Adipocyte (in vitro differentiated cells): Measurements from ENCODE around the gene SF3B1.
"Not testable (repeated sequence)": the region's sequence is repeated elsewhere in the genome, so short reads cannot be mapped to it uniquely, and the experiment has no call there.

Source experiments
- DNase-seq: peaks from one replicate; pipeline ENCODE4 v3.0.0-alpha.2; 2015; ENCODE audit warnings: low read depth
- H3K27me3 ChIP-seq: replicated peaks from 2 replicates; pipeline ENCODE4 v1.7.0; 2013; ENCODE audit warnings: mild to moderate bottlenecking, low read length, moderate library complexity; ENCODE audit not compliant: control insufficient read depth, insufficient read depth
- H3K36me3 ChIP-seq: 2 replicates; pipeline ENCODE4 v1.7.0; 2013; ENCODE audit warnings: low read length, mild to moderate bottlenecking, moderate library complexity; ENCODE audit not compliant: control insufficient read depth, insufficient read depth, severe bottlenecking
- H3K4me1 ChIP-seq: 2 replicates; pipeline ENCODE4 v1.7.0; 2013; ENCODE audit warnings: mild to moderate bottlenecking, low read length, moderate library complexity; ENCODE audit not compliant: control insufficient read depth, insufficient read depth
- H3K4me3 ChIP-seq: 2 replicates; pipeline ENCODE4 v1.7.0; 2013; ENCODE audit warnings: mild to moderate bottlenecking, low read length, moderate library complexity
- H3K9ac ChIP-seq: 2 replicates; pipeline ENCODE4 v1.7.0; 2013; ENCODE audit warnings: mild to moderate bottlenecking, low read length, moderate library complexity
- H3K9me3 ChIP-seq: 2 replicates; pipeline ENCODE4 v1.7.0; 2013; ENCODE audit warnings: mild to moderate bottlenecking, low read length, moderate library complexity; ENCODE audit not compliant: control insufficient read depth

The SF3B1 gene

GRCh38 chr2:197434541-197435513, at the start of gene SF3B1:
Gene SF3B1 (minus strand): TSS chr2:197435028. CDS start chr2:197434999, 29 bp downstream.
- H3K36me3 ChIP-seq = no peaks in the 10 kb centered on the region
- no peaks in the 10 kb centered on the region for H3K27me3 ChIP-seq
- H3K4me1 ChIP-seq = peaks cover 40% of the 10 kb centered on the region
- peak within 1 kb of the TSS; percentile 100 for H3K9ac ChIP-seq
- peak within 1 kb of the TSS; percentile 93 for H3K4me3 ChIP-seq
- no peaks in the 10 kb centered on the region for H3K9me3 ChIP-seq
- DNase-seq = peak; percentile 99

- H3K27me3 ChIP-seq, DNase-seq, H3K4me1 ChIP-seq, H3K4me3 ChIP-seq, H3K9me3 ChIP-seq, H3K9ac ChIP-seq: not testable (repeated sequence)
- H3K36me3 ChIP-seq = peaks cover 47% of the 10 kb centered on the region
Measured at GRCh38 chr2:197484248-197484647, 49.4 kb upstream of the SF3B1 start.

GRCh38 chr2:197480165-197481036, 45.6 kb upstream of the SF3B1 start:
- Histone ChIP-seq H3K36me3 (peaks cover 41% of the 10 kb centered on the region), H3K9me3 (peaks cover 7% of the 10 kb centered on the region), H3K4me1 (no peaks in the 10 kb centered on the region), H3K9ac (no peak overlapping the region), H3K4me3 (no peak overlapping the region), H3K27me3 (no peaks in the 10 kb centered on the region)
- no peak for DNase-seq

GRCh38 chr2:197477797-197478196, 43.0 kb upstream of the SF3B1 start:
- no peak overlapping the region for H3K4me3 ChIP-seq
- no peak for DNase-seq
- H3K9ac ChIP-seq = no peak overlapping the region
- no peaks in the 10 kb centered on the region for H3K4me1 ChIP-seq
- no peaks in the 10 kb centered on the region for H3K27me3 ChIP-seq
- H3K9me3 ChIP-seq = no peaks in the 10 kb centered on the region
- H3K36me3 ChIP-seq = peaks cover 64% of the 10 kb centered on the region

- no peaks in the 10 kb centered on the region for H3K9me3 ChIP-seq
- no peaks in the 10 kb centered on the region for H3K27me3 ChIP-seq
- no peak overlapping the region for H3K9ac ChIP-seq
- H3K4me1 ChIP-seq = no peaks in the 10 kb centered on the region
- H3K36me3 ChIP-seq = peaks cover 93% of the 10 kb centered on the region
- no peak overlapping the region for H3K4me3 ChIP-seq
- DNase-seq = no peak
Measured at GRCh38 chr2:197472166-197472565, 37.3 kb upstream of the SF3B1 start.

GRCh38 chr2:197464175-197464574, 29.3 kb upstream of the SF3B1 start:
- DNase-seq = no peak
- peaks cover 84% of the 10 kb centered on the region for H3K36me3 ChIP-seq

GRCh38 chr2:197461057-197461456, 26.2 kb upstream of the SF3B1 start:
- H3K4me3 ChIP-seq = peak overlapping the region; percentile 31
- H3K9ac ChIP-seq = no peak overlapping the region
- peaks cover 57% of the 10 kb centered on the region for H3K36me3 ChIP-seq
- H3K4me1 ChIP-seq = peaks cover 42% of the 10 kb centered on the region
- H3K27me3 ChIP-seq = no peaks in the 10 kb centered on the region
- no peak for DNase-seq
- no peaks in the 10 kb centered on the region for H3K9me3 ChIP-seq

More at GRCh38 chr2:197464175-197464574, 29.3 kb upstream of the SF3B1 start:
- peak overlapping the region; percentile 34 for H3K9ac ChIP-seq
- no peaks in the 10 kb centered on the region for H3K27me3 ChIP-seq
- H3K4me3 ChIP-seq = no peak overlapping the region
- peaks cover 22% of the 10 kb centered on the region for H3K4me1 ChIP-seq
- H3K9me3 ChIP-seq = no peaks in the 10 kb centered on the region

GRCh38 chr2:197460649-197461048, 25.8 kb upstream of the SF3B1 start:
- DNase-seq = no peak
- peak overlapping the region; percentile 31 for H3K4me3 ChIP-seq
- no peaks in the 10 kb centered on the region for H3K9me3 ChIP-seq
- no peak overlapping the region for H3K9ac ChIP-seq
- peaks cover 42% of the 10 kb centered on the region for H3K4me1 ChIP-seq
- peaks cover 53% of the 10 kb centered on the region for H3K36me3 ChIP-seq
- H3K27me3 ChIP-seq = no peaks in the 10 kb centered on the region

GRCh38 chr2:197455428-197455827, 20.6 kb upstream of the SF3B1 start:
- H3K4me3 ChIP-seq = peak overlapping the region; percentile 96

GRCh38 chr2:197454923-197455322, 20.1 kb upstream of the SF3B1 start:
- peak overlapping the region; percentile 96 for H3K4me3 ChIP-seq
- no peak for DNase-seq
- peaks cover 43% of the 10 kb centered on the region for H3K4me1 ChIP-seq
- H3K9me3 ChIP-seq = no peaks in the 10 kb centered on the region
- no peaks in the 10 kb centered on the region for H3K27me3 ChIP-seq
- peak overlapping the region; percentile 98 for H3K9ac ChIP-seq
- H3K36me3 ChIP-seq = peaks cover 9% of the 10 kb centered on the region

More at GRCh38 chr2:197455428-197455827, 20.6 kb upstream of the SF3B1 start:
- Histone ChIP-seq H3K9me3 (no peaks in the 10 kb centered on the region), H3K4me1 (peaks cover 47% of the 10 kb centered on the region), H3K36me3 (peaks cover 14% of the 10 kb centered on the region), H3K9ac (no peak overlapping the region), H3K27me3 (no peaks in the 10 kb centered on the region)
- DNase-seq = no peak

GRCh38 chr2:197453914-197454398, 19.1 kb upstream of the SF3B1 start:
- Histone ChIP-seq H3K4me3 (peak overlapping the region; percentile 96), H3K4me1 (peaks cover 34% of the 10 kb centered on the region), H3K9ac (peak overlapping the region; percentile 98), H3K36me3 (peaks cover under 1% of the 10 kb centered on the region), H3K27me3 (no peaks in the 10 kb centered on the region), H3K9me3 (no peaks in the 10 kb centered on the region)
- DNase-seq = no peak
